Stimulated activated naive CD4-positive, alpha-beta T cell (primary cell): ENCODE measurements around the gene PTPRU.

Experiments used
- DNase-seq, 6 experiments: peaks; one replicate each; lab custom pipeline; 2025; lab: John Stamatoyannopoulos, UW

The PTPRU gene

DNA sequence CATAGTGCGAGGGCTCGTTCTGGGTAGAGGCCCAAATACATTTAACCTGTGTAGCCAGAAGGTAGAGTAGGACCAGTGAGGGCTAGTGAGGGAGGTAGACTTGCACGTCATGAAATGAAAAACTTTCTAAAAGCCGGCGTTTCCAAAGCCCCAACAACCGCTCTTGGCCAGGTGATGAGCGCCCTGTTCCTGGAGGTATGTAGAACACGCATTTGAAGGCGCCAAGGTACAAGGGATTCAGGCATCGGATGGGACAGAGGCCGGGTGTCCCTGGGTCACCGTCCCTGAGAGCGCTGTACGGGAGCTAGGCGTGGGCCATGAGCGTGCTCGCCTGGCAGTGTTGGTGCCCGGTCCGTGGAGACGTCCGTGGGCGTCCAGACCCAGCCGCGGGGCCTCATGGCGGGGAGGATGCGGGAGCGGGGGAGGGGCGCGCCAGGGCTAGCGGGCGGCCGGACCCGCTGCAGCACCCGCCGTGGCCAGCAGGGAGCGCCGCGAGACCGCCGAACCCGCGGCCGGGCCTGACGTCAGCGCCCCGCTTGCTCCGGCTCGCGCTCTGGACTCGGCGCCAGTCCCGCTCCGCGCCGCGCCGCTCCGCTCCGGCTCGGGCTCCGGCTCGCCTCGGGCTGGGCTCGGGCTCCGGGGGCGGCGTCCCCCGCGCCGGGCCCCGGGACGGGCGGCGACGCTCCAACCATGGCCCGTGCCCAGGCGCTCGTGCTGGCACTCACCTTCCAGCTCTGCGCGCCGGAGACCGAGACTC is at the start of gene PTPRU:
Gene PTPRU (plus strand): TSS at position 568 of the 757 bp plus-strand sequence. CDS start 123 bp downstream, at position 691.
- DNase-seq: peak; percentile 50 to 81 (median 72)

DNA sequence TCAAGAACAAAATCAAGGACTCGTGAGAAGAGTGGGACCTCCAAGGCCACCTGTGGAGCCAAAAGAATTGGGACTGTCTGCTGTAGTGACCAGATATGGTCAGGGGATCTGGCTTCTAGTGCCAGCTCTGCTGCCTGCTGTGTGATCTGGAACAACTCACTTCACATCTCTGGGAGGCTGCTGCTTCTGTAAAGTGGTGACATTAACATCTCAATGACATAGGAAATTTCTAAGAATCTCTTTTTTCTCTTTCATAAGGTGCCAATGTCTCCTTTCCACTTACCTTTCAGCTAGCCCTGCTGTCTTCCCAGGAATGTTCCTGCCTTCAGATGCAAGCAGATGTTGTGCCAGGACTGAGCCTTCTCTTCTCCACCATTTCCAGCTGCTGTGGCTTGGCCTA is 49.6 kb upstream of the PTPRU start:
- DNase-seq: no peak

DNA sequence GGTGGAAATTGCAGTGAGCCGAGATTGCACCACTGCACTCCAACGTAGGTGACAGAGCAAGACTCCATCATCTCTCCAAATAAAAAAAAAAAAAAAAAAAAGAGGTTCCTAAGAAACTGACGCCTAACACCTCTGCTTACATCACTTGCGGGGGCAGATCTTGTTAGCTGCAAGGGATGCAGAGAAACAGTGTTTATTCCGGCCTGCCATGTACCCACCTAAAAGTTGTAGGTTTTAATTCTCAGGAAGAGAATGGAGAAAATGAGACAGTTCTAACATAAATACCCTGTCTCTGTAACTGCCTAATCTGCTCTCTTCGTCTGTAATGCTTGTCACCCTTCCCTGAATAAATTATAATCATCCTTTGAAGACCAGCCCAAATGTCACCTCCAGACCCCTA is 45.6 kb upstream of the PTPRU start:
- DNase-seq: no peak

DNA sequence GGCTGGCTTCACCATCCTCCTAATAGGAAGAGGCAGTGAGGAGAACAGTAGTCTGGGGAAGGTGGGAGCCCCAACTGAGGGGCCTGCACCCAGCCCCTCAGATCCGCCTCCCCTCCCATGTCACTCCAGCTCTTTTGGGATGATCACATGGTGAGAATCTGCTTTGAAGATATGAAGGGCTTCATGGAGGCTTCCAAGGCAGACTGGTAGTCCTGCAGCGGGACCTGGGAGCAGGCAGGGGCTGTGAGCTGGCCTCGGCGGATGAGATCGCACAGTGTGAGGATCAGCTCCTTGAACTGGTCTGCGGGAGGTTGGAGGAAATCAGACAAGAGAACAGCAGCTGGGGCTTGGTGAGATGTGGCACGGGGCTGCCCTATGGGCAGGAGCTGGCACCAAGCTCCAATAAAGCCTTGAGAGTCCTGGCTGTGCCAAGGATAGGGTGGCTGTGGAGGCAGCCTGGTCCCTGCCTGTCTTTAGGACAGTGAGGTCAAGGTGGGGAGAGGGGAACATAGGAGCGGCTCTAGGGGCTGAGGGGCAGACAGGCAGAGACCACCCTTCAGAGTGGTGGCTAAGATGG is 42.4 kb upstream of the PTPRU start:
- DNase-seq: no peak

- no peak for DNase-seq
These were observed 40.4 kb upstream of the PTPRU start for GRCh38 chr1:29195881-29196291.

DNA sequence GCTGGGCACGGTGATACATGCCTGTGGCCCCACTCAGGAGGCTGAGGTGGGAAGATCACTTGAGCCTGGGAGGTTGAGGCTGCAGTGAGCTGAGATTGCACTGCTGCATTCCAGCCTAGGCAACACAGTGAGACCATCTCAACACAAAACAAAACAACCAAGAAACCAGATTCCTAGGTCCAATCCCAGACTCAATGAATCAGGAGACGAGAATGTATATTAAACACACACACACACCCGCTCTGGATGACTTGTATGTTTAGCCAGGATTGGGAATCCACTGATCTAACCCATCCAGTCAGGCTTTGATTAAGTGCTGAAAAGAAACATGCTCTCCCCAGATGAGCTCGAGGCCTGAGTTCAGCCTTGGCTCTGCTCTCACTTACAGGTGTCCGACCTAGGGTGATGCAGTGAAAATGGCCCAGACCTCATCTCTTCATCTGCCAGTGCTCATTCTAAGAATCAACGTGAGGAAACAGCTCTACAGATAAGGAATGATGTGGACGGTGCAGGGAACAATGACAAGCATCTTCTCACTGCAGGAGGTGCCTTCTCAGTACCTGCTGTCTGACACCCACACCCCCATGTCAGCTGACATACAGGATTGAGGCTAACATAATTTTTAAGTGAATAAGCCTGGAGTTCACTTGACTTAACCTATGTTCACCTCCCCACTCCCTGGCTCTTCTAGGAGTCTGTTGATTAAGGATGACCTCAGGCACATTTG is 39.3 kb upstream of the PTPRU start:
- no peak for DNase-seq

DNA sequence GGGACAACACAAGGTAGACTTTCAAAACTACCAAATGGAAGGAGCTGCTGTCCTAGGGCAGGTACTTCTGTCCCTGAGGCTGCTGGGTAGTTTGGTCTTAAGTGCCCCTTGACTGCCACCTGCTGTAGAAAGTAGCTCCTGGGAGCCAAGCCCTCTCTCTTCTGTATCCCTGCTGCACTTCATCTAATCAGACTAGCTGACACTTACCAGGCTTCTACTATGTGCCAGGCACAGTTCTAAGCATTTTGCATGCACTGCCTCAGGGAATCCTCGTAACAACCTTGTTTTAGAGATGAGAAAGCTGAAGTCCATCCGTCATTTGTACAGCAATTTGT is 38.8 kb upstream of the PTPRU start:
- peak in 5 of 6 experiments; percentile 2 to 35 (median 8) for DNase-seq

DNA sequence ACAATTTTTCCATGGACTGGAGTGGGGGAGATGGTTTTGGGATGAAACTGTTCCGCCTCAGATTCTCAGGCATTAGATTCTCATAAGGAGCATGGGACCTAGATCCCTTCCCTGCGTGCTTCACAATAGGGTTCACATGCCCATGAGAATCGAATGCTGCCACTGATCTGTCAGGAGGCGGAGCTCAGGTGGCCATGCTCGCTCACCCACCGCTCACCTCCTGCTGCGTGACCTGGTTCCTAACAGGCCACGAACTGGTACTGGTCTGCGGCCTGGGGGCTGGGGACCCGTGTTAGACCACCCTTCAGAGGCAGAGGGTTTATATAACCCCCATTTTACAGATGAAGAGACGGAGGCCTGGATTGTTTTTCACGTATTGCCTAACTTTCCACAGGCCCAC is 38.3 kb upstream of the PTPRU start:
- no peak for DNase-seq

- DNase-seq: no peak
These were observed 35.3 kb upstream of the PTPRU start for GRCh38 chr1:29200906-29201594.

GRCh38 chr1:29201595-29202051 is 34.7 kb upstream of the PTPRU start:
- DNase-seq: no peak

- DNase-seq: no peak
These were observed 34.3 kb upstream of the PTPRU start for GRCh38 chr1:29202053-29202452.

DNA sequence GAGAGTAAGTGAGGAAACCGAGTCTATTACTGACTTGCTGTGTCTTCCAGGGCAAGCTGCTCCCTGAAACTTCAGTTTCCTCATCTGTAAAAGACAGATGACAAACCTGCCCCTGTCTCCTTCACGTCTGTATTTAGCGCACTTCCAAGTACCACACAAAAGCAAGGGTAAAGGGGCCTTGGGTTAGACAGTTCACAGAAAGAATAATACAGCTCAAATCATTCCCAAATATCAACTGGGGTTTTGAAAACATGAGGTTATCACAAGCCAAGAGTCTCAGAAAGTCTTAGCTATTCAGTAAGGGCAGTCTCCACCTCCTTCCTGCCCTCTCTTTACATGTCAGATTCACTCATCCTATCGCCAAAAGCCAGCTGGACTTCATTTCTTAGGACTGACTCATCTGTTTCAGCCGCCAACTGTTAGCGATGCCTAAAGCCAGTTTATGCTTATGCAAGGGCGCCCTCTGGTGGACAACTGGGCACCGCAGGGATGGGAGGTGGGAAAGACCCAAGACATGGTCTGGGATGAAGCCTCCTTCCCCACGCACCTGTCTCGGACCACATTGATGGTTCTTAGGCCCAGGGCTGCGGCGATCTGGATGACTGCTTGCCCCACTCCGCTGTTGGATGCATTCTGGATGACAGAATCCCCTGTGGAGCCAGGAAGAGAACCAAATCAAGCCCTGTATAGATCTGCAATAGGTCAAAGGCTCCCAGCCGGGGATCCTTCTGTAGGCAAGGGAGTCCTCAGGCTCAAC is 33.6 kb upstream of the PTPRU start:
- DNase-seq: peak; percentile 44 to 87 (median 80)

- no peak for DNase-seq
These were observed 27.9 kb upstream of the PTPRU start for GRCh38 chr1:29208442-29208841.

GRCh38 chr1:29209173-29209572 is 27.1 kb upstream of the PTPRU start:
- DNase-seq: no peak

DNA sequence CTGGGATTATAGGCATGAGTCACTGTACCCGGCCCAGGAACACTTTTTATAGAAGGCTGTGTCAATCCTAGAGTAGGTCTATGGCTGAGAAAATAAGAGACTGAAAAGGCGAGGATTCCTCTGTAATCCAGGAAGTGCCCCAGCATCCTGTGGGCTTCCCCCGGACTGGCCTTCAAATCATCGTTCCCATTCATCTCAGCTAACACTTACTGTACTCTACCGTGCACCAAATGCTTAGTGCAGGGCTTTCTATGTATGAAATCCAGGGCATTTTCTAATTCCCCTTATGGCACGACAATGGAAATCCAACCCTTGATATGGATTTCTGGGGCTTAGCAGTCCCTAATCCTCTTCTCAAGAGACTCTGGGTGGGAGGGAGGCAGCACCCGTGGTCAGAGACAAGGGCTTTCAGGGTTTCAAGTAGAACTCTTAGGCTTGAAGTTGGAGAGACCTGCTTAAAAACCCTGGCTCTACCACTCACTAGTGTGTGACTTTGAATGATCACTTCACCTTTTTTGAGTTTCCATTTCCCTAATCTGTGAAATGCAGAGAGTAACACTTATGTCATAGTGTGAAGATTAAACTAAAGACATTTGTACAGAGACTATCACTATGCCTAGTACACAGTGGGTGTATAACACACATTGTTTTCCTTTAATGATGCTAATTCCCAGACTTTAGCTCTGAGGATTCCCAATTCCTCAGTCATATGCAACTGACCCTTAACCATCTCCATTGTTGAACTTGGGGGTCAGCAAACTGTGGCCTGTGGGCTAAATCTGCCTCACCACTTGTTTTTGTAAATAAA is 25.8 kb upstream of the PTPRU start:
- DNase-seq: no peak

- DNase-seq: no peak
These were observed 25.0 kb upstream of the PTPRU start for GRCh38 chr1:29211086-29212030.

GRCh38 chr1:29213055-29213454 is 23.3 kb upstream of the PTPRU start:
- DNase-seq: no peak

GRCh38 chr1:29217633-29218032 is 18.7 kb upstream of the PTPRU start:
- no peak for DNase-seq

GRCh38 chr1:29218223-29218622 is 18.1 kb upstream of the PTPRU start:
- no peak for DNase-seq

GRCh38 chr1:29221296-29221695 is 15.0 kb upstream of the PTPRU start:
- DNase-seq: no peak
